ENCODE results near the gene JAK2. TPM values are rescaled to one million over a fixed set of nuclear protein-coding genes. Genes with fewer than 3 reads are reported as not detected.

Gene JAK2
- polyA plus RNA-seq, 1 donor (not counting 4 experiments of a cell fraction or from before 2014, with no cell fraction given) = 5.4 TPM

DNA sequence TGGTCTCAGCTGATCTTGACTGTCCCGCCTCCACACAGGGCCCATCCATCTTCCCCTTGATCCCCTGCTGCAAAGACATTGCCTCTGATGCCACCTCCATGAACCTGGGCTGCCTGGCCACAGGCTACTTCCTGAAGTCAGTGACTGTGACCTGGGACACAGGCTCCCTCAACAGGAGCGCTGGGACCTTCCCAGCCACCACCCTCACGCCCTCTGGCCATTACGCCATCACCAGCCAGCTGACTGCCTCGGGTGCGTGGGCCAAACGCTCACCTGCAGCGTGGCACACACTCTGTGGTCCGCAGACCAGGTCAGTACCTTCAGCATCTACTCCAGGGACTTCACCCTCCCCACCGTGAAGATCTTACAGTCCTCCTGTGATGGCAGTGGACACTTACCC, 128.5 kb downstream of the JAK2 start:
- Histone ChIP-seq H2AFZ (ENCODE audit: control insufficient read depth, low read length) (no peak overlapping the region), H3K4me1 (ENCODE audit: control insufficient read depth, extremely low read depth, insufficient read depth, low read length) (no peaks in the 10 kb centered on the region), H3K9me1 (ENCODE audit: control insufficient read depth, extremely low read depth, insufficient read depth, low read length) (no peaks in the 10 kb centered on the region), H3K9ac (ENCODE audit: control insufficient read depth, extremely low read depth, insufficient read depth, low read length) (no peak overlapping the region), H3K4me3 (ENCODE audit: control insufficient read depth in 2 of 3, extremely low read depth in 1 of 3, insufficient read depth in 2 of 3, low read depth in 1 of 3, low read length in 3 of 3) (no peak overlapping the region), H4K20me1 (ENCODE audit: control insufficient read depth, extremely low read depth, insufficient read depth, low read length) (no peaks in the 10 kb centered on the region), H3K79me2 (ENCODE audit: control insufficient read depth, insufficient read depth, low read length) (no peaks in the 10 kb centered on the region), H3K36me3 (ENCODE audit: control insufficient read depth in 2 of 2, extremely low read depth in 1 of 2, insufficient read depth in 2 of 2, low read length in 2 of 2) (peaks cover 3 to 8% of the 10 kb centered on the region in 2 experiments), H3K27me3 (ENCODE audit: control insufficient read depth, extremely low read depth, insufficient read depth, low read length) (no peaks in the 10 kb centered on the region), H3K27ac (ENCODE audit: control insufficient read depth, insufficient read depth, low read length) (no peak overlapping the region), H3K9me3 (ENCODE audit: control insufficient read depth, low read depth, low read length) (no peaks in the 10 kb centered on the region), H3K4me2 (ENCODE audit: control insufficient read depth, extremely low read depth, insufficient read depth, low read depth, low read length) (no peak overlapping the region)
- DNase-seq (ENCODE audit: low read depth, low spot score) (no peak), FAIRE-seq (no peak)
- dilution Hi-C loops (cut with MboI; ENCODE audit: extremely low pct_ligation_motif_present, low sequenced_read_pairs) = no loop called here
- TF ChIP-seq, protein P1, sequence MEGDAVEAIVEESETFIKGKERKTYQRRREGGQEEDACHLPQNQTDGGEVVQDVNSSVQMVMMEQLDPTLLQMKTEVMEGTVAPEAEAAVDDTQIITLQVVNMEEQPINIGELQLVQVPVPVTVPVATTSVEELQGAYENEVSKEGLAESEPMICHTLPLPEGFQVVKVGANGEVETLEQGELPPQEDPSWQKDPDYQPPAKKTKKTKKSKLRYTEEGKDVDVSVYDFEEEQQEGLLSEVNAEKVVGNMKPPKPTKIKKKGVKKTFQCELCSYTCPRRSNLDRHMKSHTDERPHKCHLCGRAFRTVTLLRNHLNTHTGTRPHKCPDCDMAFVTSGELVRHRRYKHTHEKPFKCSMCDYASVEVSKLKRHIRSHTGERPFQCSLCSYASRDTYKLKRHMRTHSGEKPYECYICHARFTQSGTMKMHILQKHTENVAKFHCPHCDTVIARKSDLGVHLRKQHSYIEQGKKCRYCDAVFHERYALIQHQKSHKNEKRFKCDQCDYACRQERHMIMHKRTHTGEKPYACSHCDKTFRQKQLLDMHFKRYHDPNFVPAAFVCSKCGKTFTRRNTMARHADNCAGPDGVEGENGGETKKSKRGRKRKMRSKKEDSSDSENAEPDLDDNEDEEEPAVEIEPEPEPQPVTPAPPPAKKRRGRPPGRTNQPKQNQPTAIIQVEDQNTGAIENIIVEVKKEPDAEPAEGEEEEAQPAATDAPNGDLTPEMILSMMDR (optimal IDR thresholded peaks at IDR 0.05 in 1 of 3, IDR thresholded peaks at IDR 0.05 in 1 of 3, conservative IDR thresholded peaks at IDR 0.05 in 1 of 3; ENCODE audit: extremely low read depth in 1 of 3, insufficient read depth in 2 of 3, low read length in 3 of 3) = no peak
- TF ChIP-seq EZH2 (IDR thresholded peaks at IDR 0.05; ENCODE audit: low read length) = no peak

DNA sequence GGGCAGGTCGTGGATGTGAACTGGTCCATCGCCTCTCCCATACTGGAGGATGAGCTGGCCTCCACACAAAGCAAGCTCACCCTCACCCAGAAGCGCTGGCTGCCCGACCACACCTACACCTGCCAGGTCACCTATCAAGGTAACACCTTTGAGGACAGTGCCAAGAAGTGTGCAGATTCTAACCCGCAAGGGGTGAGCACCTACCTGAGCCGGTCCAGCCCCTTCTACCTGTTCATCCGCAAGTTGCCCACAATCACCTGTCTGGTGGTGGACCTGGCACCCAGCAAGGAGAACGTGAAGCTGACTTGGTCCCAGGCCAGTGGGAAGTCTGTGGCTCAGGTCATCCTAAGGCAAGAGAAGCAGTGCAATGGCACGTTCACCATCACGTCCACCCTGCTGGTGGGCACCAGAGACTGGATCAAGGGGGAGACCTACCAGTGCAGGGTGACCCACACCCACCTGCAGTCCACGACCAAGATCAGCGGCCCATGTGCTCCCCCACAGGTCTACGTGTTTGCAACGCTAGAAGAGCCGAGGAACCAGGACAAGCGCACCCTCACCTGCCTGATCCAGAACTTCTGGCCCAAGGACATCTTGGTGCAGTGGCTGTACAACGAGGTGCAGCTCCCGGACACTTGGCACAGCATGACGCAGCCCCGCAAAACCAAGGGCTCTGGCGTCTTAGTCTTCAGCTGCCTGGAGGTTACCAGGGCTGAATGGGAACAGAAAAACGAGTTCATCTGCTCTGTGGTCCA, 129.1 kb downstream of the JAK2 start:
- no peak for FAIRE-seq
- dilution Hi-C loops (cut with MboI; ENCODE audit: extremely low pct_ligation_motif_present, low sequenced_read_pairs) = no loop called here

More for the DNA sequence above, 129.1 kb downstream of the JAK2 start:
- TF ChIP-seq EZH2 (IDR thresholded peaks at IDR 0.05; ENCODE audit: low read length) = no peak
- TF ChIP-seq, protein P1 (optimal IDR thresholded peaks at IDR 0.05 in 1 of 3, IDR thresholded peaks at IDR 0.05 in 1 of 3, conservative IDR thresholded peaks at IDR 0.05 in 1 of 3; ENCODE audit: extremely low read depth in 1 of 3, insufficient read depth in 2 of 3, low read length in 3 of 3) = no peak
- no peak overlapping the region for H3K4me2 ChIP-seq (ENCODE audit: control insufficient read depth, extremely low read depth, insufficient read depth, low read depth, low read length)
- no peak overlapping the region for H3K4me3 ChIP-seq (ENCODE audit: control insufficient read depth in 2 of 3, extremely low read depth in 1 of 3, insufficient read depth in 2 of 3, low read depth in 1 of 3, low read length in 3 of 3)
- H3K27me3 ChIP-seq (ENCODE audit: control insufficient read depth, extremely low read depth, insufficient read depth, low read length) = no peaks in the 10 kb centered on the region
- no peak overlapping the region for H3K9ac ChIP-seq (ENCODE audit: control insufficient read depth, extremely low read depth, insufficient read depth, low read length)
- H4K20me1 ChIP-seq (ENCODE audit: control insufficient read depth, extremely low read depth, insufficient read depth, low read length) = no peaks in the 10 kb centered on the region
- peaks cover 3 to 8% of the 10 kb centered on the region in 2 experiments for H3K36me3 ChIP-seq (ENCODE audit: control insufficient read depth in 2 of 2, extremely low read depth in 1 of 2, insufficient read depth in 2 of 2, low read length in 2 of 2)
- no peaks in the 10 kb centered on the region for H3K9me3 ChIP-seq (ENCODE audit: control insufficient read depth, low read depth, low read length)
- H2AFZ ChIP-seq (ENCODE audit: control insufficient read depth, low read length) = no peak overlapping the region
- H3K9me1 ChIP-seq (ENCODE audit: control insufficient read depth, extremely low read depth, insufficient read depth, low read length) = no peaks in the 10 kb centered on the region
- no peak for DNase-seq (ENCODE audit: low read depth, low spot score)
- no peak overlapping the region for H3K27ac ChIP-seq (ENCODE audit: control insufficient read depth, insufficient read depth, low read length)
- no peaks in the 10 kb centered on the region for H3K79me2 ChIP-seq (ENCODE audit: control insufficient read depth, insufficient read depth, low read length)
- no peaks in the 10 kb centered on the region for H3K4me1 ChIP-seq (ENCODE audit: control insufficient read depth, extremely low read depth, insufficient read depth, low read length)

All from keratinocyte (primary cell).